ENCODE measurements around the gene PLEKHA7.

GRCh38 chr11:16883174-16883573 lies 131.0 kb downstream of the PLEKHA7 start:
- TF ChIP-seq EZH2 (IDR thresholded peaks at IDR 0.05; ENCODE audit: insufficient read depth, poor library complexity, severe bottlenecking) (no peak), EZH2phosphoT487 (IDR thresholded peaks at IDR 0.05; ENCODE audit: insufficient read depth, low read depth) (no peak)
